SK-N-MC (cell line): ENCODE measurements around the gene RGS6.

ENCODE experiments used
- EZH2 ChIP-seq: fragments of 200-600 bp; sonication (generic); IDR thresholded peaks from one replicate; pipeline ENCODE4 v1.6.1; 2017; ENCODE audit warnings: antibody characterized with exemption
- FOXP2 ChIP-seq: optimal IDR thresholded peaks from 2 replicates; pipeline ENCODE3; 2011; ENCODE audit warnings: mild to moderate bottlenecking, moderate library complexity; ENCODE audit not compliant: insufficient read depth; ENCODE audit errors: extremely low read length, control extremely low read depth
- POLR2AphosphoS5 ChIP-seq: IDR thresholded peaks from 2 replicates; pipeline ENCODE4 v1.6.1; 2012; ENCODE audit warnings: mild to moderate bottlenecking, low read depth, low read length, borderline replicate concordance

DNA sequence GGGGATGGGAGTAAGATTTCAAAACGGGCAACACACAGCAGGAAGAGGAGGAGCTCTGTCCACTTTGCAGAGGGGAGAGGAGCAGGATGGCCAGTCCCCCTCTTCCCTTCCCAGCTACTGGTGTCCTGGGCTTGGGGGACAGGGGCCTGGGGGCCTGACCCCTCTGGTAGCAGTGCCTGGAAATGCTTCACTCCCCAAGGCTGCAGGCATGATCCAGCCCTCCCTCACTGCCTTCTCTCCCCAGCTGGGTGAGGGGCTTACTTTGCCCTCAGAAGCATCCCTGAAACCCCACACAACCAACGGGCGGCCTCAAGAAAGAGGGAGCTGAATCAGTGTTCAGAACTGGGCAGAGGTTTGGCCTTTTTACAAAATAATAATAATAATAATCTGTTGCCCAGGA is 682.1 kb downstream of the RGS6 start:
- TF ChIP-seq EZH2 (no peak), POLR2AphosphoS5 (no peak), FOXP2 (no peak)
